Measurements from ENCODE around the gene BANF1.

- TF ChIP-seq CTCF (IDR thresholded peaks at IDR 0.05), result peak; percentile 59 to 83 (median 75)
- no peak for TF ChIP-seq POLR2A (IDR thresholded peaks at IDR 0.05)
These were observed 42.9 kb downstream of the BANF1 start for GRCh38 chr11:66045177-66045639.
